ENCODE results near the gene BIRC3. TPM values are rescaled to one million over a fixed set of nuclear protein-coding genes. Genes with fewer than 3 reads are reported as not detected.

BIRC3 gene
- total RNA-seq, 1 donor, result 1.8 TPM

DNA sequence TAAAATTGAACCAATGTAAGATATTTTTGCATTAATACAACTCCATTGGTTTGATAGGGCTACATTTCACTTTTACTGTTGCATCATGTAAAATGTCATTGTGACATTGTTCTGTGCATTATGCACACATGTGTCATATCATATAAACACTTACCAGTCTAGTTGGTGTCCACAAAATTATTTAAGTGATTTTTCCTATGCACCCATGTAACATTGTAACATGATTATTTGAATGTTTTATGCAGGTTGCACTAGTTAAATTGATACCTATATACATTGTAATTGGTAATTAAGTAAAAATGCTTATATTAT, 9.6 kb upstream of the BIRC3 start:
- H3K9me3 ChIP-seq (ENCODE audit: low read depth, low read length), result no peaks in the 10 kb centered on the region

DNA sequence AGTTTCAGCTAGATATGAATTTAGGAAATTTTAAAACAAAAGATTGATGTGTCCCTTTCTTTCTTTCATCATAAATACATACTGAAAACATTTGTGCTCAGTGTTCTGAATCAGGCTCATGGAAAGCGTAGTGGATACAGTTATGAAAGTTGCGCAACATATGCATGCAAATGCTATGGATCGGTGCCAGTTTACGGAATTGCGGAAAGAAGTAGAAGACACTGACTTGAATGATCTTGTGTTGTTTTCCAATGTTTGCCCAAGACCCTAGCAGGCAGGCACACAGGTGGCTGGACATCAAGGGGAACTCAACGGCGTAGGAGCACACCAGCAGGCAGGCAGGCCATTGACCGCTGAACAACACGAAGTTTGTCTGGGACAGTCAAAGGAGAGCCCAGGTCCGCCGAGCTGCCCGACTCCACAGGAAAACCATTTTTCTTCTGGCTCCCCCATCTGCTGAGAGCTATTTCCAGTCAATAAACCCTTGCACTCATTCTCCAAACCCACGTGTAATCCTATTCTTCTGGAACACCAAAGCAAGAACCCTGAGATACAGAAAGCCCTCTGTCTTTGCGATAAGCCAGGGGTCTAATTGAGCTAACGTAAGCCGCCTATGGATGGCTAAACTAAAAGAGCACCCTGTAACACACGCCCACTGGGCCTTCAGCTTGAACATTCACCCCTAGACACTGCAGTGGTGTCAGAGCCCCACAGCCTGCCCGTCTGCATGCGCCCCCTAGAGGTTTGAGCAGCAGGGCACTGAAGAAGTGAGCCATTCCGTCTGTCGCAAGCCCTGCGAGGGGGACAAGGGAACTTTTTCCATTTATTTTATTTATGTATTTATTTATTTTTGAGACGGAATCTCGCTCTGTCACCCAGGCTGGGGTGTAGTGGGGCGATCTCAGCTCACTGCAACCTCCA, 7.4 kb upstream of the BIRC3 start:
- no peaks in the 10 kb centered on the region for H3K27me3 ChIP-seq (ENCODE audit: insufficient read depth, low read length)
- H3K4me3 ChIP-seq (ENCODE audit: insufficient read depth, low read length), result no peak overlapping the region
- peaks cover 5% of the 10 kb centered on the region for H3K4me1 ChIP-seq (ENCODE audit: insufficient read depth, low read length)
- H3K4me2 ChIP-seq (ENCODE audit: insufficient read depth, low read length), result no peak overlapping the region
- no peak for DNase-seq (ENCODE audit: insufficient read length, low spot score, missing footprints)
- H3K9me3 ChIP-seq (ENCODE audit: low read depth, low read length), result no peaks in the 10 kb centered on the region
- H2AFZ ChIP-seq (ENCODE audit: low read length), result no peak overlapping the region
- no peaks in the 10 kb centered on the region for H3K36me3 ChIP-seq (ENCODE audit: insufficient read depth, low read length)
- no peaks in the 10 kb centered on the region for H4K20me1 ChIP-seq (ENCODE audit: insufficient read depth, low read length)
- H3K27ac ChIP-seq (ENCODE audit: low read depth, low read length), result no peak overlapping the region
- TF ChIP-seq, protein P1, sequence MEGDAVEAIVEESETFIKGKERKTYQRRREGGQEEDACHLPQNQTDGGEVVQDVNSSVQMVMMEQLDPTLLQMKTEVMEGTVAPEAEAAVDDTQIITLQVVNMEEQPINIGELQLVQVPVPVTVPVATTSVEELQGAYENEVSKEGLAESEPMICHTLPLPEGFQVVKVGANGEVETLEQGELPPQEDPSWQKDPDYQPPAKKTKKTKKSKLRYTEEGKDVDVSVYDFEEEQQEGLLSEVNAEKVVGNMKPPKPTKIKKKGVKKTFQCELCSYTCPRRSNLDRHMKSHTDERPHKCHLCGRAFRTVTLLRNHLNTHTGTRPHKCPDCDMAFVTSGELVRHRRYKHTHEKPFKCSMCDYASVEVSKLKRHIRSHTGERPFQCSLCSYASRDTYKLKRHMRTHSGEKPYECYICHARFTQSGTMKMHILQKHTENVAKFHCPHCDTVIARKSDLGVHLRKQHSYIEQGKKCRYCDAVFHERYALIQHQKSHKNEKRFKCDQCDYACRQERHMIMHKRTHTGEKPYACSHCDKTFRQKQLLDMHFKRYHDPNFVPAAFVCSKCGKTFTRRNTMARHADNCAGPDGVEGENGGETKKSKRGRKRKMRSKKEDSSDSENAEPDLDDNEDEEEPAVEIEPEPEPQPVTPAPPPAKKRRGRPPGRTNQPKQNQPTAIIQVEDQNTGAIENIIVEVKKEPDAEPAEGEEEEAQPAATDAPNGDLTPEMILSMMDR (IDR thresholded peaks at IDR 0.05; ENCODE audit: extremely low read depth, low read depth, low read length), result no peak
- no peaks in the 10 kb centered on the region for H3K79me2 ChIP-seq (ENCODE audit: insufficient read depth, low read length)

More for the DNA sequence above, 9.6 kb upstream of the BIRC3 start:
- H3K36me3 ChIP-seq (ENCODE audit: insufficient read depth, low read length), result no peaks in the 10 kb centered on the region
- no peak overlapping the region for H3K4me3 ChIP-seq (ENCODE audit: insufficient read depth, low read length)
- H3K27me3 ChIP-seq (ENCODE audit: insufficient read depth, low read length), result no peaks in the 10 kb centered on the region
- no peaks in the 10 kb centered on the region for H3K4me1 ChIP-seq (ENCODE audit: insufficient read depth, low read length)
- H3K79me2 ChIP-seq (ENCODE audit: insufficient read depth, low read length), result no peaks in the 10 kb centered on the region
- no peak overlapping the region for H3K4me2 ChIP-seq (ENCODE audit: insufficient read depth, low read length)
- no peak overlapping the region for H3K27ac ChIP-seq (ENCODE audit: low read depth, low read length)
- DNase-seq (ENCODE audit: insufficient read length, low spot score, missing footprints), result no peak
- TF ChIP-seq, protein P1 (IDR thresholded peaks at IDR 0.05; ENCODE audit: extremely low read depth, low read depth, low read length), result no peak
- H2AFZ ChIP-seq (ENCODE audit: low read length), result no peak overlapping the region
- no peaks in the 10 kb centered on the region for H4K20me1 ChIP-seq (ENCODE audit: insufficient read depth, low read length)

DNA sequence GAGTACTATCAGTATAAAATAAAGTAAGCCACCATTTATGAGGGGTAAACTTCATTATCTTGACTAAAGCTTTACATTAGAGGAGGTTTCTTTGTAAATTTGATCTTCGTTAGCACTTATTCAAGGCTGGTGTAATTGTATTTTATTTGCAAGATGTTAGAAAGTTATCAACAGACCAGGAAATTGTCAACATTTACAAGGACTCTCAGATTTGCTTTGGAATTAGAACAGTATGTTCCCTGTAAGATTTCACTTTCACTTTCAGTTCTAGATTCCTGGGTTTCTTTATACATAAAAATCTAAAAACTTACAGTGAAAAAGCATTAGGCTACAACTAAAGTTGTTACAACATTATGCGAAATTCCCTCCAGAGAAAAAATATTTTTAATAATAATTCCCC, 4.6 kb upstream of the BIRC3 start:
- Histone ChIP-seq H3K36me3 (ENCODE audit: insufficient read depth, low read length) (no peaks in the 10 kb centered on the region), H3K27ac (ENCODE audit: low read depth, low read length) (peak overlapping the region; percentile 56), H3K79me2 (ENCODE audit: insufficient read depth, low read length) (no peaks in the 10 kb centered on the region), H3K9me3 (ENCODE audit: low read depth, low read length) (no peaks in the 10 kb centered on the region), H3K4me3 (ENCODE audit: insufficient read depth, low read length) (peak overlapping the region; percentile 63), H2AFZ (ENCODE audit: low read length) (peak overlapping the region; percentile 88), H3K4me2 (ENCODE audit: insufficient read depth, low read length) (peak overlapping the region; percentile 84), H4K20me1 (ENCODE audit: insufficient read depth, low read length) (no peaks in the 10 kb centered on the region), H3K4me1 (ENCODE audit: insufficient read depth, low read length) (peaks cover 8% of the 10 kb centered on the region), H3K27me3 (ENCODE audit: insufficient read depth, low read length) (no peaks in the 10 kb centered on the region)
- TF ChIP-seq, protein P1 (IDR thresholded peaks at IDR 0.05; ENCODE audit: extremely low read depth, low read depth, low read length), result no peak
- DNase-seq (ENCODE audit: insufficient read length, low spot score, missing footprints), result no peak

DNA sequence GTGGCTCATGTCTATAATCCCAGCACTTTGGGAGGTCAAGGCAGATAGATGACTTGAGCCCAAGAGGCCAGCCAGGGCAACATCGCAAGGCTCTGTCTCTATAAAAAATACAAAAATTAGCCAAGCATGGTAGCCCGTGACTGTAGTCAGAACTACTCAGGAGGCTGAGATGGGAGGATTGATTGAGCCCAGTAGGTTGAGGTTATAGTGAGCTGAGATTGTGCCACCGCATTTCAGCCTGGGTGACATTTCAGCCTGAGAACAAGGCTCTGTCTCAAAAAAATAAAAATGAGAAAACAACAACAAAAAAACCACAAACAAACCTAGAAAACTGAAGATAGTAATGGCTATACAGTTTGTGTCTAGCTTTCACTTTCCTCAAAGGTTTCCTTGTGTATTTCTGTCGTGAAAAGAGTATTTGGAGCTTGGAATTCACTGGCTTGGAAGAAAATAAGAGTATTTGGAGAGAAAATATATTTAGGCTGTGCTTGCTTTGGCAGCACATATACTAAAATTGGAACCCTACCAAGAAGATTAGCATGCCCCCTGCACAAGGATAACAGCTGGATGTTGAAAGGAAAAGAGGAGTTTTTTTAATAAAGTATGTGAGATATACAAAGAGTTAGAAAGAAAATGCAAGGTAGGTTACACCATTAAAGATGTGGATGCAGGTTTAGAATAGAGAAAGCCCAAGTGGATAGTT, 3.9 kb upstream of the BIRC3 start:
- DNase-seq (ENCODE audit: insufficient read length, low spot score, missing footprints), result no peak
- Histone ChIP-seq H3K4me2 (ENCODE audit: insufficient read depth, low read length) (peak overlapping the region; percentile 84), H4K20me1 (ENCODE audit: insufficient read depth, low read length) (no peaks in the 10 kb centered on the region), H3K27me3 (ENCODE audit: insufficient read depth, low read length) (no peaks in the 10 kb centered on the region), H3K4me1 (ENCODE audit: insufficient read depth, low read length) (peaks cover 12% of the 10 kb centered on the region), H3K9me3 (ENCODE audit: low read depth, low read length) (no peaks in the 10 kb centered on the region), H3K79me2 (ENCODE audit: insufficient read depth, low read length) (no peaks in the 10 kb centered on the region), H2AFZ (ENCODE audit: low read length) (peak overlapping the region; percentile 88), H3K27ac (ENCODE audit: low read depth, low read length) (peak overlapping the region; percentile 56), H3K4me3 (ENCODE audit: insufficient read depth, low read length) (peak overlapping the region; percentile 63), H3K36me3 (ENCODE audit: insufficient read depth, low read length) (no peaks in the 10 kb centered on the region)
- TF ChIP-seq, protein P1 (IDR thresholded peaks at IDR 0.05; ENCODE audit: extremely low read depth, low read depth, low read length), result no peak
